Astrocyte of the cerebellum (primary cell): ENCODE measurements around the gene ZCCHC7.
"Not testable (repeated sequence)": the region's sequence is repeated elsewhere in the genome, so short reads cannot be mapped to it uniquely, and the experiment has no call there.

Source experiments
- DNase-seq: peaks from one replicate; pipeline ENCODE4 v3.0.0-alpha.2; 2011; ENCODE audit warnings: low read depth
- H3K4me3 ChIP-seq: 2 replicates; pipeline ENCODE4 v1.5.1; 2011; ENCODE audit warnings: mild to moderate bottlenecking, low read depth, low read length, moderate library complexity
- CTCF ChIP-seq: IDR thresholded peaks from 2 replicates; pipeline ENCODE4 v1.5.1; 2012; ENCODE audit warnings: low read length, low read depth, moderate library complexity, mild to moderate bottlenecking; ENCODE audit errors: missing control alignments
- in situ Hi-C: cut with HindIII; loops from 2 replicates; pipeline ENCODE4 v1.10.0; 2017; ENCODE audit warnings: low sequenced_read_pairs

The ZCCHC7 gene

GRCh38 chr9:37152365-37152764, 32.0 kb downstream of the ZCCHC7 start:
- in situ Hi-C loops = no loop called here
- TF ChIP-seq CTCF = no peak
- no peak overlapping the region for H3K4me3 ChIP-seq
- DNase-seq = no peak

DNA sequence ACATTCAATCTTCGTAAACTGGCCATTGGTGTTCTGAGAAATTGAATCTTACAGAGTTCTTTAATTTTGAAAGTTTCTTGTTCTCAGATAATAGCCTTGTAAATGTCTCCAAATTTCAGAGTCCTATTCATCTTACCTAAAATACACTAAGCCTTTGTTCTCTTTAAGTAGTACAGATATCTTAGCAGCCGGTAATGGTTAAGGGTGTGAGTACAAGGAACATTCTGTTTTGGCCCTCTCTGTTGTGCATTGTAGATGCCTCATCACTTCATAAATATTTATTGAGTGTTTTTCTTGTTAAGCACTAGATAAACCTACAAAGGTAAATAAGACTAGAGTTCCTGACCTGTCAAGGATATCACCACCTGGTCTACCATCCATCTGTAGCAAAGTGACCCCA, 35.2 kb downstream of the ZCCHC7 start:
- no peak for TF ChIP-seq CTCF
- no peak overlapping the region for H3K4me3 ChIP-seq
- DNase-seq = no peak
- in situ Hi-C loops = no loop called here

DNA sequence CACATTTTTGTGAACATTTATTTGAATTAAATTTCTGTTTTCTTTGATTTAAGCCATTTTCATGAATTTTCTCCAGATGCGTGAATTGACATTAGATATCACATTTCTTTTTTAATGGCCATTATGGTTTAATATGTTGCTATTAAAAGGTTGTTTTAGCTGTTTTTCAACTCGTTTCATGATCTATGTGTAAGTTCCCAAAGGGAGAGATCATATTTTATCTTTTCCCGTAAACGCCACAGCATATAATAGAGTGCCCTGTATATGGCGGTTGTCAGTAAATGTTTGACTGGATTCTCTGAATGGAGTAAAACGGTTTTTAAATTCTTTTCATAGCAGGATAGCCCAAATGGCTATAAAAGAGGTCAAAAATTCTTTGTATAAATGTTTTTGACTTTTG, 35.8 kb downstream of the ZCCHC7 start:
- no peak for DNase-seq
- H3K4me3 ChIP-seq = no peak overlapping the region
- TF ChIP-seq CTCF = no peak
- in situ Hi-C loops = no loop called here

DNA sequence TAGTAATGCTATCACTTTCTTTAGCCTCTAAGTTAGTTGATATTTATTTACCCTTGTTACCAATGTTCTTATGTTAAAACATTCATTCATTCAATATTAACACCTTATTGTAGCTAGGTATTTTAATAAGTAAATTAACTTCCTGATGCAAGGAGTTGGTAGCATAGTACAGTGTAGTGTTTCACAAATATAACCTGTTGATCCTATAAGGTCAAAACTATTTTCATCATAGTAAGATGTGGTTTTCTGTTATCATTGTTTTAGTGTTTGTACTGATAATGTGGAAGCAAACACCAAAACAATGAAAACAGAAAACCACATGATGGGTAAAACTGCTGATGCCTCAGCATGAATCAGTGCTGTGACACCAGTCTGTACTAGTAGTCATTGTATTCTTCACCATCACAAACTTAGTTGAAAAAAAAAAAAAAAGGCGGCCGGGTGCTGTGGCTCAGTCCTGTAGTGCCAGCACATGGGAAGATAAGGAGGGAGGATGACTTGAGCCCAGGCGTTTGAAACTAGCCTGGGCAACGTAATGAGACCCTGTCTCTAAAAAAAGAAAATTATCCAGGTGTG, 36.5 kb downstream of the ZCCHC7 start:
- no peak for DNase-seq
- in situ Hi-C loops = no loop called here
- no peak overlapping the region for H3K4me3 ChIP-seq
- no peak for TF ChIP-seq CTCF

GRCh38 chr9:37157726-37158377, 37.5 kb downstream of the ZCCHC7 start:
- TF ChIP-seq CTCF = no peak
- in situ Hi-C loops = no loop called here
- no peak overlapping the region for H3K4me3 ChIP-seq
- DNase-seq = no peak

DNA sequence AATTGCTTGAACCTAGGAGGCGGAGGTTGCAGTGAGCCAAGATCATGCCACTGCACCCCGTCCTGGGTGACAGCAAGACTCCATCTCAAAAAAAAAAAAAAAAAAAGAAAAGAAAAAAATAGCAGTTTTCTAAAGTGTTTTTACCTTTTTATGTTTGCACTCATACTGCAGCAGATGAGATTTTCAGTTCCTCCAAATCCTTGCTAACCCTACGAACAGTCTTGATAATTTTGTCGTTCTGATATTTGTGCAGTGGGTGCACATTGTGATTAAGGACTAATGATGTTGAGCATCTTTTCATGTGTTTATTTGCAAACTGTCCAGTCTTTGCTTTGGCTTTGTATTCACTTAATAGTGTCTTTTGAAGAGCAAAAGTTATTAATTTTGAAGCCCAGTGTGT, 42.9 kb downstream of the ZCCHC7 start:
- H3K4me3 ChIP-seq = no peak overlapping the region
- no peak for TF ChIP-seq CTCF
- in situ Hi-C loops = no loop called here
- DNase-seq = no peak

DNA sequence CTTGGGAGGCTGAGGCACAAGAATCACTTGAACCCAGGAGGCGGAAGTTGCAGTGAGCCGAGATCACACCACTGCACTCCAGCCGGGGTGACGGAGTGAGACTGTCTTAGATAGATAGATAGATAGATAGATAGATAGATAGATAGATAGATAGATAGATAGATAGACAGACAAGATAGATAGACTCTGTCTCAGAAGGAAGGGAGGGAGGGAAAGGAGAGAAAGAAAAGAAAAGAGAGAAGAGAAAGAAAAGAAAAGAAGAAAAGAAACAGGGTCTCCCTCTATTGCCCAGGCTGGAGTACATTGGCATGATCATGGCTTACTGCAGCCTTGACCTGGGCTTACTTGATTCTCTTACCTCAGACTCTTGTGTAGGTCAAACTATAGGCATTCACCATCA, 44.0 kb downstream of the ZCCHC7 start:
- in situ Hi-C loops, DNase-seq, H3K4me3 ChIP-seq: not testable (repeated sequence)
